SK-N-MC (cell line): ENCODE measurements around the gene ARL3.
"Not testable (repeated sequence)": the region's sequence is repeated elsewhere in the genome, so short reads cannot be mapped to it uniquely, and the experiment has no call there.

Source experiments
- DNase-seq: peaks from one replicate; pipeline ENCODE4 v3.0.0-alpha.2; 2011; ENCODE audit warnings: low read depth, low spot score
- H3K27ac ChIP-seq: fragments of 200-600 bp; sonication (generic); 2 replicates; pipeline ENCODE4 v1.5.1; 2016; ENCODE audit warnings: mixed run types
- H3K36me3 ChIP-seq: fragments of 200-600 bp; sonication (generic); 2 replicates; pipeline ENCODE4 v1.6.1; 2017; ENCODE audit warnings: antibody characterized with exemption, low read length, mixed read lengths; ENCODE audit not compliant: insufficient read depth
- H3K4me3 ChIP-seq: fragments of 200-600 bp; sonication (generic); 2 replicates; pipeline ENCODE4 v1.5.1; 2016
- H3K9ac ChIP-seq: fragments of 200-600 bp; sonication (generic); 2 replicates; pipeline ENCODE4 v1.8.0; 2017; ENCODE audit warnings: mixed run types, mixed read lengths; ENCODE audit not compliant: insufficient read length
- H3K9me3 ChIP-seq: fragments of 200-600 bp; sonication (generic); 2 replicates; pipeline ENCODE4 v1.6.1; 2017; ENCODE audit warnings: low read depth, mild to moderate bottlenecking, antibody characterized with exemption, low read length, moderate library complexity, mixed read lengths
- EZH2 ChIP-seq: fragments of 200-600 bp; sonication (generic); IDR thresholded peaks from one replicate; pipeline ENCODE4 v1.6.1; 2017; ENCODE audit warnings: antibody characterized with exemption
- FOXP2 ChIP-seq: optimal IDR thresholded peaks from 2 replicates; pipeline ENCODE3; 2011; ENCODE audit warnings: mild to moderate bottlenecking, moderate library complexity; ENCODE audit not compliant: insufficient read depth; ENCODE audit errors: extremely low read length, control extremely low read depth
- POLR2AphosphoS5 ChIP-seq: IDR thresholded peaks from 2 replicates; pipeline ENCODE4 v1.6.1; 2012; ENCODE audit warnings: mild to moderate bottlenecking, low read depth, low read length, borderline replicate concordance

The ARL3 gene

DNA sequence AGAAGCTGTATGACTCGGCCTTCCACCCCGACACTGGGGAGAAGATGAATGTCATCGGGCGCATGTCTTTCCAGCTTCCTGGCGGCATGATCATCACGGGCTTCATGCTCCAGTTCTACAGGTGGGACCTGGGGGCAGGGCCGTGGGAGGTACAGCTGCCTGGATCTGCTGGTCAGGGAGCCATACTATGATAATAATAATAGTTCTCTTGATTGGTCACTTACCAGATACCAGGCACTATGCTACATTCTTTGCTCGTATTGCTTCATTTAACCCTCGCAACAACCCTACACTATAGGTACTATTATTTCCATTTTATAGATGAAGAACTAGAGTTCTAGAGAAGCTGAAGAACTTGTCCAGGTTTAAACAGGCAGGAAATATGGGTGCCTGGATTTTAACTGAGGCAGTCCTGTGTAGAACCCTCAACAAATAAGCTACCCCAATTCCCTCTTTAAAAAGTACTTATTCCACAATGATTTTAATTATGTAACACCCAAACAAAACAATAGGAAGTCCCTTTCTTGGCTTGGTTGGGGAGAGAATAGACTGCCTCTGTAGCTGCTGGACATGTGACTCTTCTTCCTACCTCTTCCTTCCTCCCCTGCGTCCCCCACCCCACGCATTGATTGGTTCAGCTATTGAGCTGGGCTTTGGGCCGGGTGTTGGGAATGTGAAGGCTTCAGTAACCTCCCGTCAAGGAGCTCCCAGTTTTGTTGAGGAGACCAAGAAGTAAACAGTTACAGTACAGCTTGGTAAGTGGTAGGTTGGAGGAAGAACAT, 13.0 kb upstream of the ARL3 start:
- TF ChIP-seq EZH2 (no peak), FOXP2 (no peak), POLR2AphosphoS5 (no peak)
- no peak overlapping the region for H3K4me3 ChIP-seq
- H3K36me3 ChIP-seq: no peaks in the 10 kb centered on the region; the same call in 1 of the 2 replicates
- no peak for DNase-seq
- no peak overlapping the region for H3K27ac ChIP-seq
- H3K9me3 ChIP-seq: no peaks in the 10 kb centered on the region
- no peak overlapping the region for H3K9ac ChIP-seq

DNA sequence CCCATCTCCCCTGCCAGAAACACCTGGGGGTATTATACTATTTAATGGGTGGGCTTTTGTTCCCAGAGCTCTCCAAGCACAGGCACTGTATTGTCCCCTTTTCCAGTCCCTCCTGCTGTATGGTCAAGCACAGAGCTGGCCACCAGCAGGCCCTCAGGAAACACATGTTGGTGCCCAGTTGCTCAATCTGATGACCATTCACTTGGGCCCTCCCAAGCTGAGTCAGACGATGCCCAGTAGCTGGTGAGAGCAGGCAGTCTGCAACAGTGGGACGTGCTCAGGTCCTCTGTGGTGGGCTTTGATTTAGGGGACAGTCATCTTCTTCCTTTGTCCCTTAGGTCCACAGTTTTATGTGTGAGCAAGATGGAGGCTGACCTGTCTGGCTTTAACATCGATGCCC, 12.1 kb upstream of the ARL3 start:
- no peaks in the 10 kb centered on the region; the same call in 1 of the 2 replicates for H3K36me3 ChIP-seq
- no peak for DNase-seq
- TF ChIP-seq POLR2AphosphoS5 (no peak), EZH2 (no peak), FOXP2 (no peak)

GRCh38 chr10:102723989-102724388, 9.8 kb upstream of the ARL3 start:
- Histone ChIP-seq H3K9ac (no peak overlapping the region), H3K27ac (no peak overlapping the region), H3K9me3 (no peaks in the 10 kb centered on the region), H3K36me3 (no peaks in the 10 kb centered on the region; the same call in 1 of the 2 replicates), H3K4me3 (no peak overlapping the region)
- no peak for DNase-seq
- no peak for TF ChIP-seq POLR2AphosphoS5

More for the DNA sequence above, 12.1 kb upstream of the ARL3 start:
- Histone ChIP-seq H3K27ac (no peak overlapping the region), H3K4me3 (no peak overlapping the region), H3K9me3 (no peaks in the 10 kb centered on the region), H3K9ac (no peak overlapping the region)

GRCh38 chr10:102721954-102722353, 7.8 kb upstream of the ARL3 start:
- TF ChIP-seq EZH2: no peak
- no peak for TF ChIP-seq FOXP2
- no peak for TF ChIP-seq POLR2AphosphoS5
- Histone ChIP-seq H3K36me3 (no peaks in the 10 kb centered on the region), H3K9ac (no peak overlapping the region), H3K9me3 (no peaks in the 10 kb centered on the region), H3K4me3 (no peak overlapping the region), H3K27ac (no peak overlapping the region)
- DNase-seq: no peak

DNA sequence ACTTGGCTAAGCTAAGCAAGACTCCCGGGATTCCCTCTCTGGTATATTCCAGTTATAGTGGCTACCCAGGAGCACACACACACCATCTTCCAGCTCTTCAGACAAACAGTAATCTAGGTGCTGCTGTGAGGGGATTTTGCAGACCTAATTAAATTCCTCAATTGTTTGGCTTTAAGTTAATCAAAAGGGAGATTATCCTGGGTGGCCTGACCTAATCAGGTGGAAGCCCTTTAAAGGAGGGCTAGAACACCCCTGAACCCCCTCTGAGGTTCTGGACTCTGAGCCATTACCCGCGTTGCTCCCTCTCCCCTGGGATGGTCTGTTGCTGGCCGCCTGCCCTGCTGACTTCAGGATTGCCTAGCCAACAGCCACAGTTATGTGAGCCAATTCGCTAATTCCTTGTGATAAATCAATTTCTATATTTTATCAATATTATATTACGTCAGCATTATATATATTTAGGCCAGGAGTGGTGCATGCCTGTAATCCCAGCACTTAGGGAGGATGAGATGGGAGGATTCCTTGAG, 6.6 kb upstream of the ARL3 start:
- H3K9me3 ChIP-seq: no peaks in the 10 kb centered on the region
- TF ChIP-seq EZH2: no peak
- TF ChIP-seq POLR2AphosphoS5: no peak
- TF ChIP-seq FOXP2: no peak
- H3K4me3 ChIP-seq: no peak overlapping the region
- H3K36me3 ChIP-seq: no peaks in the 10 kb centered on the region
- no peak for DNase-seq
- H3K9ac ChIP-seq: no peak overlapping the region
- no peak overlapping the region for H3K27ac ChIP-seq

GRCh38 chr10:102720337-102720736, 6.1 kb upstream of the ARL3 start:
- H3K4me3 ChIP-seq: no peak overlapping the region
- H3K27ac ChIP-seq: no peak overlapping the region
- no peak overlapping the region for H3K9ac ChIP-seq
- no peak for TF ChIP-seq POLR2AphosphoS5
- no peak for TF ChIP-seq EZH2
- no peak for TF ChIP-seq FOXP2
- no peaks in the 10 kb centered on the region for H3K9me3 ChIP-seq
- no peak for DNase-seq
- H3K36me3 ChIP-seq: no peaks in the 10 kb centered on the region

- no peak overlapping the region for H3K9ac ChIP-seq
These were observed 4.0 kb upstream of the ARL3 start for GRCh38 chr10:102718220-102718619.

DNA sequence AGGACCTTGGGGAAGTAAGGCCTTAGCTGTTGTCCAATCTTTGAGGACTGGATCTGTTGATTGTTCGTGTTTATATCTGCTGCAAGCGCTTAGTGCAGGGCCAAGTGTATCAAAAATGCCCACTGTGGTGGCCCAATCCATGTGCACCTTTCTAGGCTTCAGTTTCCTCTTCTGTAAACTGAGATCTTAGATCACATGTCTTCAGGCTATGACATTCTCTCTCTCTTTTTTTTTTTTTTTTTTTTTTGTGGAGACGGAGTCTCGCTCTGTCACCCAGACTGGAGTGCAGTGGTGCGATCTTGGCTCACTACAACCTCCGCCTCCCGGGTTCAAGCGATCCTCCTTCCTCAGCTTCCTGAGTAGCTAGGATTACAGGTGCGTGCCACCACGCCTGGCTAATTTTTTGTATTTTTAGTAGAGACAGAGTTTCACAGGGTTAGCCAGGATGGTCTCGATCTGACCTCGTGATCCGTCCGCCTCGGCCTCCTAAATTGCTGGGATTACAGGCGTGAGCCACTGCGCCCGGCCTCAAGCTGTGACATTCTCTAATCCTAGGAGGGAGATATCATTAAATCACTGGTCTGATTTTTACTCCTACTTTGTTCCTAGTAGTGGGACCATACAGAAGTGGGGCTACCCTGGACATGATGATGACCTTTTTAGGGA, 2.8 kb upstream of the ARL3 start:
- not testable (repeated sequence) for DNase-seq, H3K9me3 ChIP-seq, H3K9ac ChIP-seq, H3K36me3 ChIP-seq, H3K4me3 ChIP-seq, H3K27ac ChIP-seq

More at GRCh38 chr10:102718220-102718619, 4.0 kb upstream of the ARL3 start:
- H3K27ac ChIP-seq: no peak overlapping the region; the same call in 1 of the 2 replicates
- DNase-seq: peak; percentile 26
- no peaks in the 10 kb centered on the region for H3K9me3 ChIP-seq
- no peak for TF ChIP-seq FOXP2
- no peak for TF ChIP-seq EZH2
- no peak for TF ChIP-seq POLR2AphosphoS5
- H3K4me3 ChIP-seq: no peak overlapping the region; the same call in 1 of the 2 replicates
- no peaks in the 10 kb centered on the region for H3K36me3 ChIP-seq
